ENCODE data around the gene MTRF1L. TPM values are rescaled to one million over a fixed set of nuclear protein-coding genes. Genes with fewer than 3 reads are reported as not detected.

MTRF1L gene
- polyA plus RNA-seq, 3 donors = 8.2 to 12.8 (median 10.8) TPM

GRCh38 chr6:152952045-152952444, 50.5 kb downstream of the MTRF1L start:
- no peak for DNase-seq
- Histone ChIP-seq H3K9me3 (replicated peaks in 1 of 2; ENCODE audit: control insufficient read depth in 1 of 2, insufficient read depth in 1 of 2, low read length in 2 of 2) (no peaks in the 10 kb centered on the region), H4K20me1 (ENCODE audit: insufficient read depth, low read length) (no peaks in the 10 kb centered on the region), H3K36me3 (replicated peaks in 1 of 2; ENCODE audit: control insufficient read depth in 1 of 2, insufficient read depth in 2 of 2, low read length in 2 of 2) (no peaks in the 10 kb centered on the region), H2AFZ (ENCODE audit: insufficient read depth, low read depth, low read length, poor library complexity, severe bottlenecking) (no peak overlapping the region), H3K9ac (ENCODE audit: insufficient read depth, low read length, poor library complexity, severe bottlenecking) (no peak overlapping the region), H3K4me3 (replicated peaks in 1 of 3; ENCODE audit: low read depth in 2 of 3, low read length in 3 of 3) (no peak overlapping the region), H3K4me1 (ENCODE audit: control insufficient read depth in 1 of 2, insufficient read depth in 2 of 2, low read length in 2 of 2) (no peaks in the 10 kb centered on the region), H3K4me2 (replicated peaks; ENCODE audit: extremely low read depth, low read length, poor library complexity, severe bottlenecking) (no peak overlapping the region), H3K79me2 (ENCODE audit: insufficient read depth, low read length) (no peaks in the 10 kb centered on the region), H3K27ac (ENCODE audit: low read depth in 1 of 2, low read length in 2 of 2) (no peak overlapping the region), H3K27me3 (ENCODE audit: control insufficient read depth in 2 of 2, insufficient read depth in 2 of 2, low read length in 2 of 2) (no peaks in the 10 kb centered on the region)
- Mint-ChIP-seq H3K27ac (no peak overlapping the region), H3K27me3 (ENCODE audit: low read depth in 3 of 3) (peaks cover 3 to 4% (median 3%) of the 10 kb centered on the region in 3 donors), H3K9me3 (peaks cover 0 to 2% (median 0%) of the 10 kb centered on the region in 7 donors), H3K4me3 (no peak overlapping the region), H3K4me1 (peaks cover 6% of the 10 kb centered on the region), H3K36me3 (no peaks in the 10 kb centered on the region)
- TF ChIP-seq, protein P1, sequence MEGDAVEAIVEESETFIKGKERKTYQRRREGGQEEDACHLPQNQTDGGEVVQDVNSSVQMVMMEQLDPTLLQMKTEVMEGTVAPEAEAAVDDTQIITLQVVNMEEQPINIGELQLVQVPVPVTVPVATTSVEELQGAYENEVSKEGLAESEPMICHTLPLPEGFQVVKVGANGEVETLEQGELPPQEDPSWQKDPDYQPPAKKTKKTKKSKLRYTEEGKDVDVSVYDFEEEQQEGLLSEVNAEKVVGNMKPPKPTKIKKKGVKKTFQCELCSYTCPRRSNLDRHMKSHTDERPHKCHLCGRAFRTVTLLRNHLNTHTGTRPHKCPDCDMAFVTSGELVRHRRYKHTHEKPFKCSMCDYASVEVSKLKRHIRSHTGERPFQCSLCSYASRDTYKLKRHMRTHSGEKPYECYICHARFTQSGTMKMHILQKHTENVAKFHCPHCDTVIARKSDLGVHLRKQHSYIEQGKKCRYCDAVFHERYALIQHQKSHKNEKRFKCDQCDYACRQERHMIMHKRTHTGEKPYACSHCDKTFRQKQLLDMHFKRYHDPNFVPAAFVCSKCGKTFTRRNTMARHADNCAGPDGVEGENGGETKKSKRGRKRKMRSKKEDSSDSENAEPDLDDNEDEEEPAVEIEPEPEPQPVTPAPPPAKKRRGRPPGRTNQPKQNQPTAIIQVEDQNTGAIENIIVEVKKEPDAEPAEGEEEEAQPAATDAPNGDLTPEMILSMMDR (IDR thresholded peaks at IDR 0.05) = no peak
- intact Hi-C loops (cut with micrococcal nuclease) = loop anchor here (10.0 kb wide), 2 partner anchors 87 to 397 kb away; no protein-coding TSS in a partner anchor
- no CpG with 5 or more reads among the region's 1 CpG for WGBS (ENCODE audit: insufficient coverage)

- Histone ChIP-seq H3K36me3 (replicated peaks in 1 of 2; ENCODE audit: control insufficient read depth in 1 of 2, insufficient read depth in 2 of 2, low read length in 2 of 2) (no peaks in the 10 kb centered on the region), H4K20me1 (ENCODE audit: insufficient read depth, low read length) (no peaks in the 10 kb centered on the region), H3K79me2 (ENCODE audit: insufficient read depth, low read length) (no peaks in the 10 kb centered on the region), H3K4me2 (replicated peaks; ENCODE audit: extremely low read depth, low read length, poor library complexity, severe bottlenecking) (no peak overlapping the region), H3K4me3 (replicated peaks in 1 of 3; ENCODE audit: low read depth in 2 of 3, low read length in 3 of 3) (no peak overlapping the region), H3K9me3 (replicated peaks in 1 of 2; ENCODE audit: control insufficient read depth in 1 of 2, insufficient read depth in 1 of 2, low read length in 2 of 2) (no peaks in the 10 kb centered on the region), H3K27me3 (ENCODE audit: control insufficient read depth in 2 of 2, insufficient read depth in 2 of 2, low read length in 2 of 2) (no peaks in the 10 kb centered on the region), H3K9ac (ENCODE audit: insufficient read depth, low read length, poor library complexity, severe bottlenecking) (no peak overlapping the region), H3K4me1 (ENCODE audit: control insufficient read depth in 1 of 2, insufficient read depth in 2 of 2, low read length in 2 of 2) (no peaks in the 10 kb centered on the region), H2AFZ (ENCODE audit: insufficient read depth, low read depth, low read length, poor library complexity, severe bottlenecking) (no peak overlapping the region), H3K27ac (ENCODE audit: low read depth in 1 of 2, low read length in 2 of 2) (no peak overlapping the region)
- Mint-ChIP-seq H3K27me3 (ENCODE audit: low read depth in 3 of 3) (peaks cover 2 to 3% (median 3%) of the 10 kb centered on the region in 3 donors), H3K27ac (no peak overlapping the region), H3K36me3 (no peaks in the 10 kb centered on the region), H3K9me3 (peaks cover 0 to 2% (median 0%) of the 10 kb centered on the region in 7 donors), H3K4me1 (peaks cover 6% of the 10 kb centered on the region), H3K4me3 (no peak overlapping the region)
- no peak for DNase-seq
- intact Hi-C loops (cut with micrococcal nuclease) = loop anchor here (10.0 kb wide), 2 partner anchors 85 to 395 kb away; no protein-coding TSS in a partner anchor
- TF ChIP-seq, protein P1 (IDR thresholded peaks at IDR 0.05) = no peak
- WGBS (ENCODE audit: insufficient coverage) = no CpG with 5 or more reads among the region's 3 CpGs
Observed at GRCh38 chr6:152950240-152950639, 52.3 kb downstream of the MTRF1L start.
